Fibroblast of peridontal ligament (primary cell): Measurements from ENCODE around the gene CERS6.
"Not testable (repeated sequence)": the region's sequence is repeated elsewhere in the genome, so short reads cannot be mapped to it uniquely, and the experiment has no call there.

ENCODE experiments used
- DNase-seq: peaks from one replicate; pipeline ENCODE4 v3.0.0-alpha.2; 2010; ENCODE audit errors: extremely low read depth

CERS6 gene, protein sequence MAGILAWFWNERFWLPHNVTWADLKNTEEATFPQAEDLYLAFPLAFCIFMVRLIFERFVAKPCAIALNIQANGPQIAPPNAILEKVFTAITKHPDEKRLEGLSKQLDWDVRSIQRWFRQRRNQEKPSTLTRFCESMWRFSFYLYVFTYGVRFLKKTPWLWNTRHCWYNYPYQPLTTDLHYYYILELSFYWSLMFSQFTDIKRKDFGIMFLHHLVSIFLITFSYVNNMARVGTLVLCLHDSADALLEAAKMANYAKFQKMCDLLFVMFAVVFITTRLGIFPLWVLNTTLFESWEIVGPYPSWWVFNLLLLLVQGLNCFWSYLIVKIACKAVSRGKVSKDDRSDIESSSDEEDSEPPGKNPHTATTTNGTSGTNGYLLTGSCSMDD

GRCh38 chr2:168455645-168456520, at the start of gene CERS6:
Gene CERS6 (plus strand): TSS chr2:168456272. CDS start chr2:168456449, 177 bp downstream.
- peak; percentile 90 for DNase-seq

GRCh38 chr2:168412301-168412700, 43.8 kb upstream of the CERS6 start:
- not testable (repeated sequence) for DNase-seq

- not testable (repeated sequence) for DNase-seq
Observed at GRCh38 chr2:168413101-168413500, 43.0 kb upstream of the CERS6 start.

- DNase-seq = peak; percentile 16
Observed at GRCh38 chr2:168416555-168416954, 39.5 kb upstream of the CERS6 start.

GRCh38 chr2:168422584-168422983, 33.5 kb upstream of the CERS6 start:
- no peak for DNase-seq

DNA sequence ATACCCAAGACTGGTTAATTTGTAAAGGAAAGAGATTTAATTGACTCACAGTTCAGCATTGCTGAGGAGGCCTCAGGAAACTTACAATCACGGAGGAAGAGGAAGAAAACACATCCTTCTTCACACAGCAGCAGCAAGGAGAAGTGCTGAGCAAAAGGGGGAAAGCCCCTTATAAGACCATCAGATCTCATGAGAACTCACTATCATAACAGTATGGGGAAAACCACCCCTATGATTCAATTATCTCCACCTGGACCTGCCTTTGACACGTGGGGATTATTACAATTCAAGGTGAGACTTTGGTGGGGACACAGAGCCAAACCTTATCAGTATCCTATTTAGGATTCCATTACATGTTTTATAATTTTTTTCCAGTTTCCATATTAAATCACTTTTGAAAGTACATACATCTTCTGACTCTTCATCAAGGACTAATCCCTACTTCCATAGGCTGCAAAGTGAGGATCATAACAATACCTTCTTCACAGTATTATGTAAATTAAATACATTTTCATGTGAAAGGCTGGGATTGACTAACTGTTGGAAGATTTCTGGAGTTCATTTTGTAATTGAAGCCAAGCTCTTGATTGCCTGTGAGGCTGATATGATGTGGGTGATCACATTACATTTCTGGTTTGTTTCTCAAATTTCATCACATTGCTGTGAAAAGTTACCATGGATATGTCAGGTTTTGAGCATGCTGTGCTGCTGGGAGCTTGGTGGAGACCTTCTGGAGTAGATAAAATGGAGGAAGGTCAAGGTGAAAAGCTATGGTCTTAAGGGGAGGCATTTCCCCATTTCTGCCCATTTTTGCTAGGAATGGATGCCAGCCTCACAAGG, 31.7 kb upstream of the CERS6 start:
- peak; percentile 94 for DNase-seq

GRCh38 chr2:168424971-168425370, 31.1 kb upstream of the CERS6 start:
- no peak for DNase-seq

DNA sequence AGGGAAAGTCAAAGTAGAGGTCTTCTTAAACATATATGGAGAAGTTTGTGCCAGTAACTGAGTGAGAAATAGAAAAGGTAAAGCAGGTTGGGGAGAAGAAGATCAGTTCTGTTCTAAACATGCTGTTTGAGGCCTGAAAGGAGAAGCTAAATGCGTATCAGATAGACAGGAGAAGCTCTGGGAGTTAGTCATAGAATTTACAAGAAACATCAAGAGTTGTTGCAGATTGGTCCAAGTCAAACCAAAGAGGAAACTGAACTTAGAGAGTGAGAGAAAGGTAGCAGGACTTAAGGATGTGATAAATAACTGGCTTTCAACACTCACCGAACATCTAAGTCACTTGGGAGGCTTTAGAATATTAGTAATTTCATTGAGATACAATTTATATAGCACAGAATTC, 29.2 kb upstream of the CERS6 start:
- DNase-seq = peak; percentile 39

DNA sequence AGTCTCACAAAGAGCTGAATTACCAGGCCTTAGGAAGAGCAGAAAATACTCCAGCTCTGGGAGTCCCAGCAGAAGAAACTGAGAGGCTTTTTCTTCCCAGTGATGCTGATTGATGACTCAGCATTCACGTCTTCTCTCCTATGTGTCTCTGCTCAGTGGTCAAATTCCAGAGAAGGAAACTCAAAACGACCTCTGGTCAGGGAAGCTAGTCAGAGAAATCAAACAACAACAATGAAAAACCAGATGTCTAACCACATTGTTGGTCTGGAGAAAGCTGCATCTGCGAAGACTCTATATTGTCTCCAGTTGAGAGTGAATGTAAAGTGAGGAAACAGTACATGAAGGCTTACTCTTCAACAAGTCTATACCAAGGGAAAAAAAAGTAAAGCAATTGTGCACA, 28.6 kb upstream of the CERS6 start:
- DNase-seq = peak; percentile 98

GRCh38 chr2:168428431-168428830, 27.6 kb upstream of the CERS6 start:
- DNase-seq = no peak

GRCh38 chr2:168429988-168430387, 26.1 kb upstream of the CERS6 start:
- DNase-seq = no peak

- peak; percentile 68 for DNase-seq
Observed at GRCh38 chr2:168430431-168430830, 25.6 kb upstream of the CERS6 start.

- DNase-seq = no peak
Observed at GRCh38 chr2:168431301-168432024, 24.6 kb upstream of the CERS6 start.

DNA sequence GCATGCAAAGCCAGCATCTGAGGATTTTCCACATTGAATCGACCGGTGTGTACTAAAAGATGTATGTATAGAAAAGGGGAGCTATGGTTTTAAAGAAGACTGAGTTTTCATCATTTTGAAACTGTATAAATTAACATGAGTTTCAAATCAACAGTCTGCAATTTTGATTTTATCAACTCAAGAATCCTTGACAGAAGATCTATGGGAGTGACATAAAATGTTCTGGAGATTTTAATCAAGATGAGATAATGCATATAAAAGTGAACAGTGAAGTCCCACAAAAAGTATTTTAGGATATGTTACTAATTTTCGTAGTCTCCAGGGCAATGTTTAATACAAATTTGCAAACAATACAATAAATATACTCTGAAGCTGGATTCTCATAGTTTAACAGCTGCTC, 24.0 kb upstream of the CERS6 start:
- DNase-seq = no peak

GRCh38 chr2:168432565-168433186, 23.4 kb upstream of the CERS6 start:
- no peak for DNase-seq

DNA sequence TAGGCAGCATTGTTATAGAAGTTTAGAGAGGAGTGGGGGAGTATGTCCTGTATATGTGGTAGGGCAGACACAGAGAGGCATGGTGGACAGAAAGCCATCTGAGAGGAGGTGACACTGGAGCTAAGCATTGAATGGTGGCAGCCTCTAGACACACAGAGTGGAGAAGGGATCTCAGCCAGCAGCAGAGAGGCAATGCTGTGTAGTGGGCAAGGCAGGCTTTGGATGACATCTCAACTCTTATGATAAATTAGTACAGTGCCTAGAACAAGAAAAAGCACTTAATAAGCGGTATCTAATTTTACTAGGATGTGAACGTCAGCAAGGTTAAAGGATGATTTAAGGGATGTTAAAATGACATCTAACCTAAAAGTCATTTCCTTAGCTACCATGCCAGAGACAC, 22.5 kb upstream of the CERS6 start:
- no peak for DNase-seq

DNA sequence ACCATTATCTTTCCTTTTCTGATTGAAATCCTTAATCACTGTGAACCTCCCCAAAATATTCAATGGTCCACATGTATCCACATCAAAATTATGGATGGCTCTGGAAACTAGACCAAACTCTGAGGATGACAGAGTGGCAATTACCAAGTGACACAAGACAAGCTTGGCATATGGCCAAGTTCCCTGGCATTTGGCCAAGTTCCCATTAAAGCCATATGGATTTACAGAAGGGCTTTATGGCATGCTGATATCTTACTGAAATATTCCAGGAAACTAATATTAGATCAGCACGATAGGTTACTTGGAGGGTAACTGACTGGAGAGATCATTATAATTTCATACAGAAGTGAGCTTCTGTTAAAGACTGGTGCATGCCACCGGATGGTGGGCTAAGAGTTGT, 21.9 kb upstream of the CERS6 start:
- DNase-seq = peak; percentile 16

DNA sequence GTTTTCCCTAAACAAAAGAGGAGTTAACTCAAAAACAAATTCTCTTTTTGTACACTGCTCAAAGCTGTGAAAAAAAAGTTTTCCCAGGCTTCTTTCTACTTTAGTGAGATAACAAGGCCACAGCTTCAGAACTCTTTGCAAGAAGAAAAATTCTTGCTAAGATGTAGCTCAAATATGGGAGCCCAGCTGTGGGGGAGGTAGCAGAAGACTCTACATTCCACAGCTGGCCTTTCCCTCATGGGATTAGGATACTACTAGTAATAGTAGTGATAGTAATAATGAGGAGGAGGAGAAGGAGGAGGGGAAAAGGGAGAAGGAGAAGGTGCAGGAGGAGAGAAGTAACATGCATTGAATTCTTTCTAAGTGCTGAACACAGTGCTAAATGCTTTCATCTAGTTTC, 19.2 kb upstream of the CERS6 start:
- DNase-seq = no peak

DNA sequence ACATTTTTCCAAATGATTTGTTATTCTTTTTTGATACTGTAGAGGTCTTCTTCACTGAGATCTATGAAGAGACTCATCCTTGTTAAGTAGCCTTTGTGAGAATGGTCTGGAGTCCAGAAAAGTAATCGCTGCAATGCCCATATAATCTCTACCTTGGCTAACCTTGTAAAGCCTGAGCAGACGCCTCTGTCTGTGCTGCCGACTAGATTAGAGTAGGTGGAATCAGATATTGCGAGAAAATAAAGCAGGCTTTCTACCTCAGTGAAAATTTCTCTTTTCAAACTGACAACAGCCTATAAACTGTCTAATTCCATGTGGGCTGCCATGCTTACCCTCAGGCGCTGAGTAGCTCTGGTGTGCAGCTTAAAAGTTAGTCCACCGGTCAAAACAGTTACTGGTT, 17.5 kb upstream of the CERS6 start:
- DNase-seq = no peak

DNA sequence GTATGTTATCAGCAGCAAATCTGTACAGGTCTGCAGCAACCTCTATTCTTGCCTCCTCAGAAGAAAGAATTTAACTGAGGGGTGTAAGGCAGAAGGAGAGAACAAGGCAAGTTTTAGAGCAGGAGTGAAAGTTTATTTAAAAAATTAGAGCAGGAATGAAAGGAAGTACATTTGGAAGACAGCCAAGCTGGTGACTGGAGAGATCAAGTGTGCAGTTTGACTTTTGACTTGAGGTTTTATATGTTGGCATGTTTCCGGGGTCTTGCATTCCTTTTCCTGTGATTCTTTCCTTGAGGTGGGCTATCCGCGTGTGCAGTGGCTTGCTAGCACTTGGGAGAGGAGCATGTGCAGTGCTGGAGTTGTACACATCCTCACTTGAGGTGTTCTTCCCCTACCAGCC, 16.5 kb upstream of the CERS6 start:
- peak; percentile 33 for DNase-seq
